GM21528 (cell line): Measurements from ENCODE around the gene DNAH12.

Experiments
- ATAC-seq: cut with Tn5 transposase; IDR thresholded peaks from one replicate; pipeline ENCODE4 v1.9.1; 2021; ENCODE audit warnings: mild to moderate bottlenecking, moderate library complexity; ENCODE audit not compliant: unreplicated experiment, low FRiP score

Gene DNAH12

GRCh38 chr3:57261119-57261518 lies 283.0 kb downstream of the DNAH12 start:
- no peak for ATAC-seq

GRCh38 chr3:57257678-57258077 lies 286.5 kb downstream of the DNAH12 start:
- ATAC-seq, result no peak

GRCh38 chr3:57256844-57257243 lies 287.3 kb downstream of the DNAH12 start:
- ATAC-seq, result no peak

GRCh38 chr3:57252404-57252803 lies 291.7 kb downstream of the DNAH12 start:
- no peak for ATAC-seq

- ATAC-seq, result no peak
Measured at GRCh38 chr3:57244946-57245345, 299.2 kb downstream of the DNAH12 start.
